ENCODE data around the gene FAM131A.

GRCh38 chr3:184350618-184351017 lies 13.2 kb downstream of the FAM131A start:
- no peak for TF ChIP-seq U2AF2 (optimal IDR thresholded peaks at IDR 0.05; ENCODE audit: low read depth, low read length)
- TF ChIP-seq CTCF (IDR thresholded peaks at IDR 0.05 in 2 of 3, conservative IDR thresholded peaks at IDR 0.05 in 1 of 3; ENCODE audit: insufficient read depth in 2 of 3, low read depth in 1 of 3, low read length in 3 of 3): no peak
- no peak for TF ChIP-seq NFXL1 (CRISPR knock-in tag; IDR thresholded peaks at IDR 0.05)
- no peak for TF ChIP-seq E2F1 (CRISPR knock-in tag; IDR thresholded peaks at IDR 0.05)
- no peak for TF ChIP-seq TSHZ1 (CRISPR knock-in tag; IDR thresholded peaks at IDR 0.05)
- no peak for TF ChIP-seq CC2D1A (IDR thresholded peaks at IDR 0.05)
- no peak for TF ChIP-seq SP1 (CRISPR knock-in tag; IDR thresholded peaks at IDR 0.05)
- no peak for TF ChIP-seq SRF (CRISPR knock-in tag; IDR thresholded peaks at IDR 0.05)
- TF ChIP-seq ZNF436 (CRISPR knock-in tag; IDR thresholded peaks at IDR 0.05): no peak
- TF ChIP-seq ZNF785 (CRISPR knock-in tag; IDR thresholded peaks at IDR 0.05): no peak
- no peak for TF ChIP-seq ETS1 (conservative IDR thresholded peaks at IDR 0.05; ENCODE audit: control insufficient read depth, low read depth, low read length)
- TF ChIP-seq POLR2A (conservative IDR thresholded peaks at IDR 0.05): no peak
